Activated naive CD4-positive, alpha-beta T cell treated with anti-CD3 and anti-CD28 coated beads, Interleukin-2, amount 10 ng/mL, durations not matched to agents 5 hours and 36 hours (primary cell): ENCODE results near the gene ANKS6. TPM values are rescaled to one million over a fixed set of nuclear protein-coding genes. Genes with fewer than 3 reads are reported as not detected.

Source experiments
- total RNA-seq, 2 experiments: library from RNA; stranded (reverse); gene quantifications; one replicate each; pipeline ENCODE4 v1.2.3, GENCODE V29; 2021

Gene ANKS6
- total RNA-seq = 1 to 10 TPM; 6.8 to 8.3 TPM

DNA sequence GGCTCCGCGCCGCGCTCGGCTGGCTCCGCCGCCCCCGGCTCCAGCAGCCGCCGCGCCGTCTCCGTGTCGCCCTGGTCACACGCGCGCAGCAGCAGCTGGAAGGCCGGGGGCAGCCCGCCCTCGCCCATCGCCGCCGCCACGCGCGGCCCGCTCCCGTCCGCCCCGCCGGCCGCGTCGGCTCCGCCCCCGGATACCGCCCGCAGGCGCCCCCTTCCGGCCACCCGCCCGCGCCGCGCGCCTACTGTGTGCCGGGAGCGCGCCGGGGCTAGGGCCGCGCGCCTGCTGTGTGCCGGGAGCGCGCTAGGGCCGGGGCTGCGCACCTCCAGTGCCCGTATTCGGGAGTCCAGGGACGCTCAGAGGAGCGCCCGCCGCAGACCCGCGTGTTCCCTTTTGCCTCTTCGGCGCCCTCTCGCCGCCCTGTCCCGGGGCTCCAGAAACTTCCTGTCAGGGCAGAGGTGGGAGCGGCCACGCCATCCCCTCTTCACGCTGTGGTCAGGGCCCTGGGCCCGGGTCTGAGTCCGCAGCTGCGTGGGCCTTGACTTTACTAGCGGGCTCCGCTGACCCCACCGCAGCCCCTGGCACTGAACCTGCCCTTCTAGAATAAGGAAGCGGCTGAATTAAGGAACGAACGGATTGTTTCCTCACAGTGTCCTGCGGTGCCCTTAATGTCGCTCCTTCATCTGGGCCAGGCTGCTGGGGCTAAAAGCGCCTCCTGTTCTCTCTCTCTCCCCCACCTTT lies at the start of gene ANKS6:
ANKS6 (minus strand) TSS at position 192 of the 738 bp plus-strand sequence; CDS start at position 128, 64 bp downstream.

DNA sequence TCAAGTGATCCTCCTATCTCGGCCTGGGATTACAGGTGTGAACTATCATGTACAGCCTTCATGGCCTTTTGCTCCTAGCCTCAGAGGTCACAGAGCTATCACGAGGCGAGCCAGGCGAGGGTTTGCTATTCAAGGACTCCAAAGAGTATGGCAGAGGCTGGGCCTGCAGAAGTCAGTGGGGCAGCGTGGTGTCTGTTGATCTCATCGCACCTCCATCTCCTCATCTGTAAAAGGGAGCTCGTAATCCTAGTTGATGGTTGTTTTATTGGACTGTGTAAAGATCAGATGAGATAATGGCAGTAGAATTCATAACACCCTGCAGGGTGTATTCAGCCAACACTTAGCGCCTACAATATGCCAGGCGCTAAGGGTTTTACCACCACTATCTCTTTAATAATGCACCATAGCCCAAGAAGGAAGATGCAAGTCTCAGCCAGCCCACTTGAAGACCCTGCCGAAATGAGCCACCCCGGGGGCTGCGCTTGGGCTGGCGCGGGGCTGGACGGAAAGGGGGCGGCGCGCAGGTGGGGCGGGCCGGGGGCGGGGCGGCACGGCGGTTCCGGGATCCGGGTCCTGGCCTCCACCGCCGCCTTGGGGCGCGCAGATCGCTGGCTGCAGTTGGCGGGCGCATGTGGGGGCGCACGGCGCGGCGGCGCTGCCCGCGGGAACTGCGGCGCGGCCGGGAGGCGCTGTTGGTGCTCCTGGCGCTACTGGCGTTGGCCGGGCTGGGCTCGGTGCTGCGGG lies 10.9 kb upstream of the ANKS6 start, which contains the start of gene GALNT12:
GALNT12 (plus strand) TSS at position 601 of the 744 bp plus-strand sequence; CDS start at position 630, 29 bp downstream.

DNA sequence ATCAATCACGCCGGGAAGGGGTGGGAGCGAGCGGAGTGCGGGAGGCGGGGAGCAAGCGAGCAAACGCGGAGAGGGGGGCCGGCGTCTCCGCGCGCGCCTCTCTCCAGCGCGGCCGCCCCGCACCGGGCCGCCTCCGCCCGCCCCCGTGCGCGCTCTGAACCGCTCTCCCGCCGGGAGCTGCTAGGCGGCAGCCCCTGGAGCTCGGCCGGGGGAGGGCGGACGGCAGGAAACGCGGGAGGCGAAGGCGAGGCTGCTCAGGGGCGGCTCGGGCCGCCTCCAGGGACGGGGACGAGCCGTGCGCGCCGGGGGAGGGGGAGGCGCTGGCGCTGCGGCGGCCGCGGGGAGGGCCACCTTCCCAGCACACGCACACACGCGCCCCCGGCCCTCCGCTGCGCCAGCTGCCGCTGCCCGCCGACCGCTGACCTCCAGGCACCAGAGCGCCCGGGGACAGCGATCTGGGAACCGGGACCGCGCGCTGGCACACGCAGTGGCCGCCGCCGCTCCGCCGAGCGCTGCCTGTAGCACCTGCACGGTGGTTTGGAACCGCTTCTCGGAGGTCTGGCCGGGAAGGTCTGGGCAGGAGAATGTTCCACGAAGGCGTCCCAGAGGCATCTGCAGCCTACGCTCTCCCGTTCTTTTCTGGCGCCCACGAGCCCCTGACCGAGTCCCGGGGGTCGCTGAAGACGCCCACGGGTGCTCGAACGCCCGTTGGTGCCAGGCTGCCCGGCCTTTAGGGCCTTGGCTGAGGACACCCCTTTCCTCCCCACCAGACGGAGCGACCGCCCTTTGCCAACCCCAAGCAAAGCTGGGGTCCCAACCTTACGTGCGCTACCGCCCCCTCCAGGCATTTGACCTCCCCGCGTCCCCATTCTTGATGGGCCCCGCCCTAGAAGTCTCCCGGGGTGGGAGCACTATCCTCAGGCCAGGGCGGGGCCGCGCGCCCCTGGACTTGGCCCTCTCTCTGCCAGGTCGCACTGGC lies 87.1 kb downstream of the ANKS6 start, which contains the start of gene GABBR2:
GABBR2 (minus strand) TSS at position 3 of the 979 bp plus-strand sequence. CDS start 198 bp downstream, outside the sequence.

Other genes with a start within 250 kb of the ANKS6 start
- gene GABBR2, start 87.6 kb downstream of the ANKS6 start, total RNA-seq = not detected
- 1 to 10 TPM; 6.7 to 6.8 TPM for gene GALNT12, start 11.1 kb upstream of the ANKS6 start, total RNA-seq
- under 1 TPM; 0.10 to 0.20 TPM for gene COL15A1, start 147.4 kb upstream of the ANKS6 start, total RNA-seq